ENCODE results near the gene PABPN1L. TPM values are rescaled to one million over a fixed set of nuclear protein-coding genes. Genes with fewer than 3 reads are reported as not detected.

PABPN1L gene
- total RNA-seq, 2 donors from 2014 or later, result not detected

DNA sequence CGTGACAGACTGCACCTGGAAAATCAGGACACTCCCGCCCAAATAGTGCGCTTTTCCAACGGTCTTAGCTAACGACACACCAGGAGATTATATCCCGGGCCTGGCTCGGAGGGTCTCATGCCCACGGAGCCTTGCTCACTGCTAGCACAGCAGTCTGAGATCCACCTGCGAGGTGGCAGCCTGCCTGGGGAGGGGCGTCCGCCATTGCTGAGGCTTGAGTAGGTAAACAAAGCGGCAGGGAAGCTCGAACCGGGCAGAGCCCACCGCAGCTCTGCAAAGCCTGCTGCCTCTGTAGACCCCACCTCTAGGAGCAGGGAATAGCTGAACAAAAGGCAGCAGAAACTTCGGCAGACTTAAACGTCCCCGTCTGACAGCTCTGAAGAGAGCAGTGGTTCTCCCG, 14.8 kb downstream of the PABPN1L start:
- H3K4me1 ChIP-seq, result peaks cover 7% of the 10 kb centered on the region
- TF ChIP-seq, protein P1, sequence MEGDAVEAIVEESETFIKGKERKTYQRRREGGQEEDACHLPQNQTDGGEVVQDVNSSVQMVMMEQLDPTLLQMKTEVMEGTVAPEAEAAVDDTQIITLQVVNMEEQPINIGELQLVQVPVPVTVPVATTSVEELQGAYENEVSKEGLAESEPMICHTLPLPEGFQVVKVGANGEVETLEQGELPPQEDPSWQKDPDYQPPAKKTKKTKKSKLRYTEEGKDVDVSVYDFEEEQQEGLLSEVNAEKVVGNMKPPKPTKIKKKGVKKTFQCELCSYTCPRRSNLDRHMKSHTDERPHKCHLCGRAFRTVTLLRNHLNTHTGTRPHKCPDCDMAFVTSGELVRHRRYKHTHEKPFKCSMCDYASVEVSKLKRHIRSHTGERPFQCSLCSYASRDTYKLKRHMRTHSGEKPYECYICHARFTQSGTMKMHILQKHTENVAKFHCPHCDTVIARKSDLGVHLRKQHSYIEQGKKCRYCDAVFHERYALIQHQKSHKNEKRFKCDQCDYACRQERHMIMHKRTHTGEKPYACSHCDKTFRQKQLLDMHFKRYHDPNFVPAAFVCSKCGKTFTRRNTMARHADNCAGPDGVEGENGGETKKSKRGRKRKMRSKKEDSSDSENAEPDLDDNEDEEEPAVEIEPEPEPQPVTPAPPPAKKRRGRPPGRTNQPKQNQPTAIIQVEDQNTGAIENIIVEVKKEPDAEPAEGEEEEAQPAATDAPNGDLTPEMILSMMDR (IDR thresholded peaks at IDR 0.05), result no peak
- no peaks in the 10 kb centered on the region for H3K27me3 ChIP-seq
- no peak for DNase-seq
- H3K4me3 ChIP-seq, result no peak overlapping the region
- H3K36me3 ChIP-seq, result no peaks in the 10 kb centered on the region
- H3K9me3 ChIP-seq, result no peaks in the 10 kb centered on the region
- H3K9ac ChIP-seq (ENCODE audit: low read depth in 2 of 2, low read length in 2 of 2), result no peak overlapping the region
- no peak overlapping the region for H3K27ac ChIP-seq
- intact Hi-C loops (cut with DNase I), result loop anchor here (10.0 kb wide), 2 partner anchors 363 to 397 kb away; partner anchors contain the start of genes ZFPM1 and ZNF778

DNA sequence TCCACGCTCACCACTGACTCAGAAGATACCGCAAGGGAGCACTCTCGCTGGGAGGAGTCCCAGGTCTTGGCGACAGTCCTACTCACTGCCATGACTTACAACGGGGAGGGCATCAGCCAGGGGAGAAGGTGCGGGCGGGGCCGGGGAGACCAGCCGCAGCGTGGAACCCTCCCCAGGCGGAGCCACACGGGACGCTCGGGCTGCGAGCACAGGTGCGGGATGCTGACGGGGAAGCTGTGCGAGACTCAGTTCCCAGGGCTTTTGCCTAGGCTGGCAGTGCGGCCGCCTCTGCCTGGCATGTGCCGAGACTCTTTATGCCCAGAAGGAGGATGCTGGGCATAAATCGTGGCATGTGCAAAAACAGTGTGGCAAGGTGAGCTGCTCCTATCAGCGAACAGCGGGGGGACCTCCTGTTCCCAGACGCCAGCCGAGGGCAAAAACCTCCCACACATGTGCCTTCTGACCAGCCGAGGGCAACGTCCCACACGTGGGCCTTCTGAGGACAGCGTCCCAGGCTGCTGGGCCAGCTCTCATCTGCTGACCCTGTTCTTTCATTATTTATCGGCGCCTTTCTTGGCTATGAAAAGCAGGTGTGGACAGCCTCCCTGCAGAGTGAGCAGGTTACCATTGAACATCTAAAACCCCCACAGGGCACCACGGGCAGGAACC, 15.8 kb downstream of the PABPN1L start:
- Histone ChIP-seq H3K27ac (no peak overlapping the region), H3K36me3 (no peaks in the 10 kb centered on the region), H3K4me3 (no peak overlapping the region), H3K27me3 (no peaks in the 10 kb centered on the region), H3K4me1 (peaks cover 1% of the 10 kb centered on the region), H3K9ac (ENCODE audit: low read depth in 2 of 2, low read length in 2 of 2) (no peak overlapping the region), H3K9me3 (no peaks in the 10 kb centered on the region)
- TF ChIP-seq, protein P1 (IDR thresholded peaks at IDR 0.05), result no peak
- no peak for DNase-seq
- intact Hi-C loops (cut with DNase I), result loop anchor here (10.0 kb wide), 2 partner anchors 364 to 396 kb away; partner anchors contain the start of genes ZFPM1 and ZNF778

DNA sequence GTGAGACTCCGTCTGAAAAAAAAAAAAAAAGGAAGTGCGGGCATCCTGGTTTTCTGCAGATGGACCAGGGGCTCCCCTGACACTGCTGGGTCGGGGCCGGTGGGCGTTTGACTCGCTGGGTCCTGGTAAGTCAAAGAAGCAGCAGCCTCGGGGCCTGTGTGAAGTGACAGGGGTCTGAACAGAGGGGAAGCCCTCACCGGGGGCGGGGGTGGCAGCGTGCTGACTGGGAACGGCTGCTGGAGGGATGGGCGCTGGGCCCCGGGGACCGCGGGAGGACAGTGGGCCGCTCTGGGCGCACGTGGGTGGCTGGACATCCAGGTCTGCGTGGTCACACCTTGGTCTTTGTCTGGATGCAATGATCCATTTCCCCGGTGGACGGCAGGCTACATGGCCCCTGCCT, 17.9 kb downstream of the PABPN1L start:
- Histone ChIP-seq H3K9me3 (no peaks in the 10 kb centered on the region), H3K9ac (ENCODE audit: low read depth in 2 of 2, low read length in 2 of 2) (no peak overlapping the region), H3K4me1 (no peaks in the 10 kb centered on the region), H3K36me3 (no peaks in the 10 kb centered on the region), H3K27ac (no peak overlapping the region), H3K27me3 (no peaks in the 10 kb centered on the region), H3K4me3 (no peak overlapping the region)
- TF ChIP-seq, protein P1 (IDR thresholded peaks at IDR 0.05), result no peak
- DNase-seq, result no peak
- intact Hi-C loops (cut with DNase I), result no loop called here

DNA sequence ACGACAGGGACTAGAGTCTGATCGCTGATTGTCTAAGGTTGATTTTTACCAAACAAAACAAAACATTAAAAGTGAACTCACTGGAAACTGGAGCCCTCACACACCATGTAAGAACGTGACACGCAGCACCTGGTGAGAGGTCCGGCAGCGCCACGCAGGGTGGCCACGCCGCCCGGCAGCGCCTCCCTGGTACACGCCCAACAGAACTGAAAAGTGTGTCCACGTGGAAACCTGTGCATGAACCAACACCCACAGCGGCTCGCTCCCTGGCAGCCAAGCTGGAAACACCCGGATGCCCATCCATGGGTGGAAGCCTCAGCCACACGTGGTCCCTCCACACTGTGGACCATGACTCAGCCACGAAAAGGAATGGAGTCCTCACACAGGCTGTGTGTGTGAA, 18.8 kb downstream of the PABPN1L start:
- TF ChIP-seq, protein P1 (IDR thresholded peaks at IDR 0.05), result no peak
- H3K27ac ChIP-seq, result no peak overlapping the region
- H3K9ac ChIP-seq (ENCODE audit: low read depth in 2 of 2, low read length in 2 of 2), result no peak overlapping the region
- H3K4me3 ChIP-seq, result no peak overlapping the region
- H3K36me3 ChIP-seq, result no peaks in the 10 kb centered on the region
- no peaks in the 10 kb centered on the region for H3K9me3 ChIP-seq
- no peaks in the 10 kb centered on the region for H3K4me1 ChIP-seq
- no peak for DNase-seq
- intact Hi-C loops (cut with DNase I), result no loop called here
- no peaks in the 10 kb centered on the region for H3K27me3 ChIP-seq

GRCh38 chr16:88846088-88846487, 20.4 kb downstream of the PABPN1L start:
- TF ChIP-seq, protein P1 (IDR thresholded peaks at IDR 0.05), result no peak
- Histone ChIP-seq H3K27me3 (no peaks in the 10 kb centered on the region), H3K4me3 (no peak overlapping the region), H3K9me3 (no peaks in the 10 kb centered on the region), H3K36me3 (no peaks in the 10 kb centered on the region), H3K4me1 (no peaks in the 10 kb centered on the region), H3K9ac (ENCODE audit: low read depth in 2 of 2, low read length in 2 of 2) (no peak overlapping the region), H3K27ac (no peak overlapping the region)
- no peak for DNase-seq
- intact Hi-C loops (cut with DNase I), result no loop called here

Measured in colonic mucosa (tissue), 4 donors.